Mesenchymal stem cell (in vitro differentiated cells and primary cell): ENCODE results near the gene FOXO4.

Experiments used
- DNase-seq: peaks from one replicate; pipeline ENCODE4 v3.0.0-alpha.2; 2013
- H2AFZ ChIP-seq: one replicate; pipeline ENCODE4 v1.6.1; 2013; ENCODE audit warnings: low read depth, mild to moderate bottlenecking, control low read depth, inconsistent platforms, low read length, moderate library complexity
- H2AK5ac ChIP-seq: 2 replicates; pipeline ENCODE4 v1.6.1; 2013; ENCODE audit warnings: low read length, moderate library complexity, mild to moderate bottlenecking, inconsistent platforms; ENCODE audit not compliant: severe bottlenecking
- H2BK120ac ChIP-seq: one replicate; pipeline ENCODE4 v1.6.1; 2013; ENCODE audit warnings: low read depth, mild to moderate bottlenecking, inconsistent platforms, low read length, moderate library complexity
- H2BK12ac ChIP-seq, 2 experiments: one replicate each; pipeline ENCODE4 v1.6.1; 2013; ENCODE audit warnings: inconsistent platforms in 2 of 2, low read length in 2 of 2, mild to moderate bottlenecking in 2 of 2, moderate library complexity in 2 of 2, control low read depth in 1 of 2
- H2BK15ac ChIP-seq: one replicate; pipeline ENCODE4 v1.6.1; 2013; ENCODE audit warnings: mild to moderate bottlenecking, low read depth, inconsistent platforms; ENCODE audit not compliant: poor library complexity, severe bottlenecking
- H2BK5ac ChIP-seq: 2 replicates; pipeline ENCODE4 v1.6.1; 2013; ENCODE audit warnings: low read depth, mild to moderate bottlenecking, low read length, control low read depth, inconsistent platforms; ENCODE audit not compliant: poor library complexity, severe bottlenecking
- H3K14ac ChIP-seq, 2 experiments: one replicate each; pipeline ENCODE4 v1.6.1; 2013; ENCODE audit warnings: inconsistent platforms in 2 of 2, low read length in 2 of 2, control low read depth in 1 of 2, mild to moderate bottlenecking in 1 of 2, moderate library complexity in 1 of 2
- H3K18ac ChIP-seq, 2 experiments: one replicate each; pipeline ENCODE4 v1.6.1; 2013; ENCODE audit warnings: inconsistent platforms in 2 of 2, low read length in 2 of 2, control low read depth in 1 of 2, low read depth in 1 of 2, mild to moderate bottlenecking in 1 of 2
- H3K23ac ChIP-seq, 2 experiments: one replicate each; pipeline ENCODE4 v1.6.1; 2013; ENCODE audit warnings: inconsistent platforms in 2 of 2, low read length in 2 of 2, mild to moderate bottlenecking in 2 of 2, moderate library complexity in 2 of 2, control low read depth in 1 of 2
- H3K27ac ChIP-seq: 2 replicates; pipeline ENCODE4 v1.5.1; 2013; ENCODE audit warnings: mild to moderate bottlenecking, moderate library complexity, low read length, control low read depth, inconsistent platforms; ENCODE audit not compliant: poor library complexity, severe bottlenecking
- H3K27me3 ChIP-seq, 2 experiments: 2 replicates each; pipeline versions ENCODE4 v1.6.1 to v1.7.0; 2013; ENCODE audit warnings: low read length in 2 of 2, mild to moderate bottlenecking in 2 of 2, moderate library complexity in 2 of 2, control low read depth in 1 of 2, inconsistent platforms in 1 of 2; ENCODE audit not compliant: control insufficient read depth in 1 of 2, insufficient read depth in 1 of 2
- H3K36me3 ChIP-seq, 2 experiments: 2 replicates each; pipeline versions ENCODE4 v1.6.1 to v1.7.0; 2013; ENCODE audit warnings: low read length in 2 of 2, control low read depth in 1 of 2, inconsistent platforms in 1 of 2, low read depth in 1 of 2, mild to moderate bottlenecking in 1 of 2; ENCODE audit not compliant: insufficient read depth in 2 of 2, control insufficient read depth in 1 of 2
- H3K4ac ChIP-seq, 2 experiments: one replicate each; pipeline ENCODE4 v1.6.1; 2013; ENCODE audit warnings: inconsistent platforms in 2 of 2, low read length in 2 of 2, mild to moderate bottlenecking in 2 of 2, moderate library complexity in 2 of 2, control low read depth in 1 of 2, low read depth in 1 of 2
- H3K4me1 ChIP-seq: 2 replicates; pipeline ENCODE4 v1.6.1; 2013; ENCODE audit warnings: low read depth, low read length, control low read depth; ENCODE audit not compliant: control insufficient read depth, insufficient read depth
- H3K4me2 ChIP-seq: 2 replicates; pipeline ENCODE4 v1.6.1; 2013; ENCODE audit warnings: low read length, mild to moderate bottlenecking, inconsistent platforms; ENCODE audit not compliant: poor library complexity, severe bottlenecking
- H3K4me3 ChIP-seq, 2 experiments: 2 replicates each; pipeline versions ENCODE4 v1.5.1 to v1.7.0; 2013; ENCODE audit warnings: low read length in 2 of 2, mild to moderate bottlenecking in 2 of 2, control low read depth in 1 of 2, low read depth in 1 of 2; ENCODE audit not compliant: insufficient read depth in 1 of 2
- H3K79me1 ChIP-seq: replicated peaks from 2 replicates; pipeline ENCODE4 v1.6.1; 2013; ENCODE audit warnings: mild to moderate bottlenecking, control low read depth, low read length, inconsistent platforms; ENCODE audit not compliant: poor library complexity, severe bottlenecking
- H3K9ac ChIP-seq: 2 replicates; pipeline ENCODE4 v1.7.0; 2013; ENCODE audit warnings: mild to moderate bottlenecking, low read length, moderate library complexity
- H3K9me3 ChIP-seq: 2 replicates; pipeline ENCODE4 v1.7.0; 2013; ENCODE audit warnings: mild to moderate bottlenecking, low read length; ENCODE audit not compliant: control insufficient read depth
- H4K8ac ChIP-seq: one replicate; pipeline ENCODE4 v1.6.1; 2013; ENCODE audit warnings: inconsistent platforms, mild to moderate bottlenecking, low read length, moderate library complexity
- H4K91ac ChIP-seq: one replicate; pipeline ENCODE4 v1.6.1; 2013; ENCODE audit warnings: mild to moderate bottlenecking, low read length, inconsistent platforms
- WGBS: methylation state at CpG from one replicate; pipeline ENCODE4 v1.1.7; 2013; ENCODE audit warnings: mixed read lengths; 5-methylcytosine and 5-hydroxymethylcytosine counted together

The FOXO4 gene

DNA sequence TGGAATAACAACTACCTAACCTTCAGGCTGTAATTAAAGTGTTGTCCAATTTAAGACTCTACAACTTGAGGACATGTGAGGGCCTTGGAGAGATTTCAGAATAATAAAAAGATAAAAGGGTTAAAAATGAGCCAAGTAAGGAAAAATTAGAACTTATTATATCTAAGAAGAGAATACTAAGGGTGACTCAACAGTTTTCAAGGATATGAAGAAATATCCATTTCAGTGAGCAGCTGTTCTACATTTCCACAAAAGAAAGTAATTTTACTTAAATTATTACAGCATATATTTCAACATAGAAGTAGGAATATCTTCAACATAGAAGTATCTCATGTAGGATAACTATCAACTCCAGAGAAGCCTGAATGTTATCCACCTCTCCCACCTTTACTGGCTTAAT lies 38.8 kb upstream of the FOXO4 start:
- H3K27ac ChIP-seq = no peak overlapping the region
- H3K4ac ChIP-seq = no peak overlapping the region
- no peak for DNase-seq
- H3K27me3 ChIP-seq = peaks cover 0 to 14% of the 10 kb centered on the region in 2 experiments
- no peak overlapping the region for H2BK5ac ChIP-seq
- no peak overlapping the region for H4K8ac ChIP-seq
- H3K79me1 ChIP-seq = peaks cover 17% of the 10 kb centered on the region
- no peak overlapping the region for H2AFZ ChIP-seq
- H3K18ac ChIP-seq = no peak overlapping the region
- H3K4me1 ChIP-seq = peaks cover 2% of the 10 kb centered on the region
- no peak overlapping the region for H2BK15ac ChIP-seq
- peak overlapping the region; percentile 72 for H3K9ac ChIP-seq
- H3K9me3 ChIP-seq = no peaks in the 10 kb centered on the region
- H2AK5ac ChIP-seq = no peak overlapping the region
- no peak overlapping the region for H2BK120ac ChIP-seq
- H3K14ac ChIP-seq = no peak overlapping the region
- no peak overlapping the region for H3K4me3 ChIP-seq
- peaks cover 25 to 36% of the 10 kb centered on the region in 2 experiments for H3K36me3 ChIP-seq
- no peak overlapping the region for H3K23ac ChIP-seq
- H4K91ac ChIP-seq = no peak overlapping the region
- no peak overlapping the region for H3K4me2 ChIP-seq
- H2BK12ac ChIP-seq = no peak overlapping the region

DNA sequence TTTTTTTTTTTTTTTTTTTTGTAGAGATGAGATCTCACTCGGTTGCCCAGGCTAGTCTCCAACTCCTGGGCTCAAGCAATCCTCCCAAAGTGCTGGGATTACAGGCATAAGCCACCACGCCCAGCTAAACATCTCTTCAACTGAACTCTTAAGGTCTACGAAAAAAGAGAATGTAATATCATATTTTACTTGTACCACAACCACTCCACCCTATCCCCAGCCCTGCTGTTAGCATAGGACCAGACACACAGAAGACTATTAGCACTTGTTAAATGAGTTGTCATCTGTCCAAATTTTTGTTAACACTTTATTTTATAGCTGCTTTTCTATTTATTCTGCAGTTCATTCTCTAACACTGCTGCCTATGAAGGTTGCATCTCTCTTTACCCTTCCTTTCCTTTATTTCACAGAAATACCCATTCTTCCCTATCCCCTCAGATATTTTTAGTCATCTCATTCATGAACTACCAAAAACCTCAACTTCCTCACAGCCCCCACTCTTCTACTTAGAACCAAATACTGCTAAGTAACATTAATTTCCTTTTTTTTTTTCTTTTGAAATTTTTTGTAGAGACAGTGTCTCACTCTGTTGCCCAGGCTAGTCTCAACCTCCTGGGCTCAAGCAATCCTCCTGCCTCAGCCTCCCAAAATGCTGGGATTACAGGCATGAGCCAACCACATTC lies 37.7 kb upstream of the FOXO4 start:
- Histone ChIP-seq H4K91ac (no peak overlapping the region), H3K9me3 (no peaks in the 10 kb centered on the region), H2AK5ac (no peak overlapping the region), H3K4me2 (no peak overlapping the region), H3K36me3 (peaks cover 24 to 40% of the 10 kb centered on the region in 2 experiments), H2BK12ac (no peak overlapping the region), H3K9ac (no peak overlapping the region), H2BK120ac (no peak overlapping the region), H2AFZ (no peak overlapping the region), H3K79me1 (peaks cover 16% of the 10 kb centered on the region), H3K4ac (no peak overlapping the region), H2BK5ac (no peak overlapping the region), H3K27ac (no peak overlapping the region), H2BK15ac (no peak overlapping the region), H3K18ac (no peak overlapping the region), H3K4me3 (no peak overlapping the region), H3K4me1 (no peaks in the 10 kb centered on the region), H3K23ac (no peak overlapping the region), H3K14ac (no peak overlapping the region), H3K27me3 (peaks cover 0 to 14% of the 10 kb centered on the region in 2 experiments), H4K8ac (no peak overlapping the region)
- no CpG with 5 or more reads among the region's 3 CpGs for WGBS
- no peak for DNase-seq

DNA sequence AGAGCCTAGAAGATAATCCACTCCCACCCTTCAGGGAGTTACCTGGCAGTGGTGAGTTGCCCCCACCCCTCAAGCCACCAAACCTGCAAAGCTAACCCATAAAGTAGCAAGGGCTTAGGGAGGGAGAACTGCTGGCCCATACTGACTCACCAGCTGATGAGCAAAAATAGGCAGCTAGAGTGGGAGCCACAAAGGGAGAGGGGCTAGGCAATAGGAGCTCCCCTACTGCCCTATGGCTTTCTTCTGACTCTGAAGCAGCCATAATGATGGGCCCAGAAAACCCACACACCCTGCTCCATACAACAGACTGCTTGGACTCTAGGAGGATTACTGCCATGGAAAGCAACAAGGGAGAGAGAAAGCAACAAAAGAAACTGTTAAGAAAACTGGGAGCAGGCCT lies 35.5 kb upstream of the FOXO4 start:
- Histone ChIP-seq H4K91ac (no peak overlapping the region), H2AK5ac (no peak overlapping the region), H3K23ac (no peak overlapping the region), H3K4me3 (no peak overlapping the region), H3K79me1 (peaks cover 16% of the 10 kb centered on the region), H3K18ac (no peak overlapping the region), H3K36me3 (peaks cover 21 to 40% of the 10 kb centered on the region in 2 experiments), H2AFZ (no peak overlapping the region), H3K27me3 (peaks cover 0 to 14% of the 10 kb centered on the region in 2 experiments), H3K4me2 (no peak overlapping the region), H3K14ac (no peak overlapping the region), H2BK15ac (no peak overlapping the region), H3K27ac (no peak overlapping the region), H3K4me1 (no peaks in the 10 kb centered on the region), H3K4ac (no peak overlapping the region), H4K8ac (no peak overlapping the region), H2BK120ac (no peak overlapping the region), H3K9me3 (no peaks in the 10 kb centered on the region), H2BK5ac (no peak overlapping the region), H3K9ac (no peak overlapping the region), H2BK12ac (no peak overlapping the region)
- DNase-seq = no peak

DNA sequence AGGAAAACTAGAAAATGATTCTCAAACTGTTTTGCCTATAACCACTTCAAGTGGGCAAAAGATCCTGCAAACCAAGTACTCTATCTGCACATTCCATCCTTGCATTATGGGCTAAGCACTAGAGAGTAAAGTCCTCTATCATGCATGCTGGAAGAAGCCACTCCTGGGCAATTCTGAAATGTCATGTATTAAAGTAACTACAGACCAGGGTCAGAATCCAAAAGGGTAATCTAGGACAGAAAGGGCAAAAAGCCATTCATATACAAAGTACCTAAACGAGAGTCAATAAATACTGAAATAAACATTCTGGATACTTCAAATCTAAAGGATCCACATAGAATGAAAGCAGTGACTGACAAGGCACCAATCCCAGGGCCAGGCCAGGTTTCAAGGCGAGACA lies 28.6 kb upstream of the FOXO4 start:
- no peaks in the 10 kb centered on the region for H3K4me1 ChIP-seq
- H3K27ac ChIP-seq = peak overlapping the region; percentile 91
- H3K23ac ChIP-seq = no peak overlapping the region
- no peaks in the 10 kb centered on the region for H3K79me1 ChIP-seq
- no peaks in the 10 kb centered on the region for H3K9me3 ChIP-seq
- H2AK5ac ChIP-seq = no peak overlapping the region
- no peak overlapping the region for H4K8ac ChIP-seq
- H4K91ac ChIP-seq = no peak overlapping the region
- no peak overlapping the region for H2AFZ ChIP-seq
- H2BK120ac ChIP-seq = no peak overlapping the region
- H2BK12ac ChIP-seq = no peak overlapping the region
- no peak overlapping the region for H2BK15ac ChIP-seq
- H3K27me3 ChIP-seq = no peaks in the 10 kb centered on the region
- H3K9ac ChIP-seq = peak overlapping the region; percentile 84
- DNase-seq = peak; percentile 3
- no peak overlapping the region for H2BK5ac ChIP-seq
- H3K18ac ChIP-seq = peak overlapping the region in 1 of 2 experiments; percentile 70
- peak overlapping the region; percentile 65 to 80 for H3K4me3 ChIP-seq
- peak overlapping the region; percentile 53 for H3K4me2 ChIP-seq
- peaks cover 2 to 9% of the 10 kb centered on the region in 2 experiments for H3K36me3 ChIP-seq
- no peak overlapping the region for H3K14ac ChIP-seq
- WGBS = 8% methylated on average over 2 of the region's 2 CpGs
- H3K4ac ChIP-seq = no peak overlapping the region
